GM10248 (cell line): ENCODE results near the gene ARHGAP26.
A peak's percentile ranks its signal among the peaks of the same experiment; 100 is the strongest.

Source experiments
- CTCF ChIA-PET: fragments of 300-600 bp; sonication (Branson Sonifier 250); formaldehyde crosslinking; extraction: SDS; loops from one replicate; lab custom pipeline; 2021; ENCODE audit warnings: antibody characterized with exemption; lab: Yijun Ruan, JAX
- POLR2A ChIA-PET: fragments of 350-650 bp; sonication (Branson Sonifier 250); formaldehyde crosslinking; extraction: SDS; loops from one replicate; lab custom pipeline; 2020; ENCODE audit warnings: antibody characterized with exemption; lab: Yijun Ruan, JAX
- DNase-seq: peaks from one replicate; pipeline ENCODE4 v3.0.0; 2012; ENCODE audit errors: extremely low spot score
- CTCF ChIP-seq: IDR thresholded peaks from 2 replicates; pipeline ENCODE4 v1.5.1; 2012; ENCODE audit warnings: mild to moderate bottlenecking, low read depth; ENCODE audit errors: extremely low read depth, missing control alignments, control extremely low read depth

ARHGAP26 gene

GRCh38 chr5:143216211-143216610 is 446.0 kb downstream of the ARHGAP26 start:
- no peak for TF ChIP-seq CTCF
- POLR2A ChIA-PET, result no interaction called here
- CTCF ChIA-PET, result interaction anchor here (1.1 to 5.6 kb wide), 4 partner anchors 9 to 188 kb away, joined by 3 to 45 read pairs (median 6); partner anchors contain the start of gene NR3C1
- DNase-seq, result no peak

- TF ChIP-seq CTCF, result no peak
- ChIA-PET CTCF (interaction anchor here (0.7 to 5.6 kb wide), 14 partner anchors 9 to 215 kb away, joined by 3 to 45 read pairs (median 4); partner anchors contain the start of gene NR3C1), POLR2A (interaction anchor here (0.5 kb wide), 1 partner anchor 24 kb away, joined by 5 read pairs; no protein-coding TSS in a partner anchor)
- DNase-seq, result no peak
Measured at GRCh38 chr5:143217065-143217803, 447.1 kb downstream of the ARHGAP26 start.

GRCh38 chr5:143217804-143218160 is 447.6 kb downstream of the ARHGAP26 start:
- ChIA-PET POLR2A (no interaction called here), CTCF (interaction anchor here (0.9 to 5.6 kb wide), 16 partner anchors 8 to 216 kb away, joined by 3 to 45 read pairs (median 4); partner anchors contain the start of gene NR3C1)
- DNase-seq, result peak; percentile 39
- no peak for TF ChIP-seq CTCF

GRCh38 chr5:143218517-143219170 is 448.5 kb downstream of the ARHGAP26 start:
- ChIA-PET POLR2A (no interaction called here), CTCF (interaction anchor here (0.7 to 5.6 kb wide), 16 partner anchors 10 to 216 kb away, joined by 3 to 45 read pairs (median 4); partner anchors contain the start of gene NR3C1)
- no peak for TF ChIP-seq CTCF
- DNase-seq, result no peak

GRCh38 chr5:143219696-143220095 is 449.5 kb downstream of the ARHGAP26 start:
- no peak for TF ChIP-seq CTCF
- CTCF ChIA-PET, result interaction anchor here (0.9 to 5.6 kb wide), 12 partner anchors 9 to 217 kb away, joined by 3 to 45 read pairs (median 6); partner anchors contain the start of gene NR3C1
- POLR2A ChIA-PET, result interaction anchor here (2.0 kb wide), 1 partner anchor 10 kb away, joined by 4 read pairs; no protein-coding TSS in a partner anchor
- no peak for DNase-seq

- no peak for DNase-seq
- CTCF ChIA-PET, result interaction anchor here (0.9 to 5.6 kb wide), 9 partner anchors 8 to 183 kb away, joined by 3 to 45 read pairs (median 6); no protein-coding TSS in a partner anchor
- POLR2A ChIA-PET, result interaction anchor here (2.0 kb wide), 1 partner anchor 9 kb away, joined by 4 read pairs; no protein-coding TSS in a partner anchor
- TF ChIP-seq CTCF, result no peak
Measured at GRCh38 chr5:143220748-143221251, 450.6 kb downstream of the ARHGAP26 start.
